ENCODE measurements around the gene TTC14. TPM values are rescaled to one million over a fixed set of nuclear protein-coding genes. Genes with fewer than 3 reads are reported as not detected.
A peak's percentile ranks its signal among the peaks of the same experiment; 100 is the strongest.

Gene TTC14
- polyA plus RNA-seq, 2 of the 4 experiments (the other 2 are of a cell fraction): 16.4 to 43.7 TPM

GRCh38 chr3:180646187-180646790, 44.3 kb downstream of the TTC14 start:
- Histone ChIP-seq H3K4me2 (no peak overlapping the region), H3K4me1 (no peaks in the 10 kb centered on the region), H3K27ac (no peak overlapping the region), H3K9me3 (no peaks in the 10 kb centered on the region), H3K4me3 (no peak overlapping the region)
- ATAC-seq: no peak
- ChIA-PET CTCF (no interaction called here), POLR2A (no interaction called here)
- TF ChIP-seq MYC (IDR thresholded peaks at IDR 0.05; ENCODE audit: borderline replicate concordance, low read length) (no peak), HOXB5 (CRISPR knock-in tag; IDR thresholded peaks at IDR 0.05) (no peak), MAFK (IDR thresholded peaks at IDR 0.05; ENCODE audit: partially characterized antibody) (no peak), HES2 (IDR thresholded peaks at IDR 0.05) (no peak), POLR2AphosphoS2 (conservative IDR thresholded peaks at IDR 0.05; ENCODE audit: low read length) (no peak), SMC3 (IDR thresholded peaks at IDR 0.05) (0 out of 3 replicates have a peak, but pooled peaks have one; percentile 8), HOXB13 (CRISPR knock-in tag; IDR thresholded peaks at IDR 0.05; ENCODE audit: low read depth) (no peak), RFX5 (IDR thresholded peaks at IDR 0.05) (no peak), ZC3H11A (IDR thresholded peaks at IDR 0.05) (no peak), NPAS2 (CRISPR knock-in tag; IDR thresholded peaks at IDR 0.05; ENCODE audit: borderline replicate concordance) (no peak), JUNB (IDR thresholded peaks at IDR 0.05) (no peak), CBX2 (IDR thresholded peaks at IDR 0.05; ENCODE audit: borderline replicate concordance, low read depth) (no peak), EHF (CRISPR knock-in tag; IDR thresholded peaks at IDR 0.05) (no peak), RAD21 (conservative IDR thresholded peaks at IDR 0.05 in 1 of 2, IDR thresholded peaks at IDR 0.05 in 1 of 2) (peak in 1 of 2 experiments; percentile 12; a peak in 1 of 5 replicates)
- TF ChIP-seq, protein P1, sequence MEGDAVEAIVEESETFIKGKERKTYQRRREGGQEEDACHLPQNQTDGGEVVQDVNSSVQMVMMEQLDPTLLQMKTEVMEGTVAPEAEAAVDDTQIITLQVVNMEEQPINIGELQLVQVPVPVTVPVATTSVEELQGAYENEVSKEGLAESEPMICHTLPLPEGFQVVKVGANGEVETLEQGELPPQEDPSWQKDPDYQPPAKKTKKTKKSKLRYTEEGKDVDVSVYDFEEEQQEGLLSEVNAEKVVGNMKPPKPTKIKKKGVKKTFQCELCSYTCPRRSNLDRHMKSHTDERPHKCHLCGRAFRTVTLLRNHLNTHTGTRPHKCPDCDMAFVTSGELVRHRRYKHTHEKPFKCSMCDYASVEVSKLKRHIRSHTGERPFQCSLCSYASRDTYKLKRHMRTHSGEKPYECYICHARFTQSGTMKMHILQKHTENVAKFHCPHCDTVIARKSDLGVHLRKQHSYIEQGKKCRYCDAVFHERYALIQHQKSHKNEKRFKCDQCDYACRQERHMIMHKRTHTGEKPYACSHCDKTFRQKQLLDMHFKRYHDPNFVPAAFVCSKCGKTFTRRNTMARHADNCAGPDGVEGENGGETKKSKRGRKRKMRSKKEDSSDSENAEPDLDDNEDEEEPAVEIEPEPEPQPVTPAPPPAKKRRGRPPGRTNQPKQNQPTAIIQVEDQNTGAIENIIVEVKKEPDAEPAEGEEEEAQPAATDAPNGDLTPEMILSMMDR (IDR thresholded peaks at IDR 0.05): no peak
- TF ChIP-seq, protein P2, sequence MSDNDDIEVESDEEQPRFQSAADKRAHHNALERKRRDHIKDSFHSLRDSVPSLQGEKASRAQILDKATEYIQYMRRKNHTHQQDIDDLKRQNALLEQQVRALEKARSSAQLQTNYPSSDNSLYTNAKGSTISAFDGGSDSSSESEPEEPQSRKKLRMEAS (IDR thresholded peaks at IDR 0.05): no peak
- DNase-seq (ENCODE audit: low read depth in 1 of 2, low spot score in 1 of 2): peak; percentile 1 to 2
- no peak for FAIRE-seq
- 0% methylated on average over 1 of the region's 1 CpG for WGBS (ENCODE audit: missing lambda C conversion rate)

DNA sequence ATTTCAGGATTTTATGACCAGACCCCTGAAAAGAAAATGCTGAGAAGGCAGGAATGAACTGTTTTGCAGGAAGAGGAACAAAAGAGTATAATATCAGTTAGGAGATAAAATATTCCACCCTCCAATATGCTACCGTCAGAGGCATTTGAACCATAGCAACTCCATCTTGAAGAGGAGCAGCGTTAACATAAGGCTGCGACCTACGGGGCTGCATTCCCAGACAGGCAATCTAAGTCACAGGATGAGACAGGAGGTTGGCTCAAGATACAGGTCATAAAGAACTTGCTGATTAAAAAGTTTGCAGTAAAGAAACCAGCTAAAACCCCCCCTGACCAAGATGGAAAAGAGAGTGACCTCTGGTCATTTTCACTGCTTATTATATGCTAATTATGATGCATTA, 54.4 kb downstream of the TTC14 start:
- no peak for FAIRE-seq
- 19% methylated on average over 4 of the region's 4 CpGs for WGBS (ENCODE audit: missing lambda C conversion rate)

GRCh38 chr3:180657094-180657493, 55.1 kb downstream of the TTC14 start:
- 25% methylated on average over 4 of the region's 4 CpGs for WGBS (ENCODE audit: missing lambda C conversion rate)
- H3K9me3 ChIP-seq: no peaks in the 10 kb centered on the region
- H3K4me1 ChIP-seq: no peaks in the 10 kb centered on the region
- H3K4me2 ChIP-seq: peak overlapping the region; percentile 21; the same call in 1 of the 3 replicates
- no peak overlapping the region for H3K27ac ChIP-seq
- no peak for TF ChIP-seq NPAS2 (CRISPR knock-in tag; IDR thresholded peaks at IDR 0.05; ENCODE audit: borderline replicate concordance)
- no peak for TF ChIP-seq ZC3H11A (IDR thresholded peaks at IDR 0.05)
- no peak for TF ChIP-seq BHLHE40 (IDR thresholded peaks at IDR 0.05; ENCODE audit: low read depth, low read length)
- no peak for TF ChIP-seq CBX2 (IDR thresholded peaks at IDR 0.05; ENCODE audit: borderline replicate concordance, low read depth)
- no peak for TF ChIP-seq MAZ (IDR thresholded peaks at IDR 0.05; ENCODE audit: borderline replicate concordance, low read depth, low read length)
- no peak for TF ChIP-seq USF2 (IDR thresholded peaks at IDR 0.05)
- no peak overlapping the region for H3K4me3 ChIP-seq
- ATAC-seq (no peak), FAIRE-seq (no peak), DNase-seq (ENCODE audit: low read depth in 1 of 2, low spot score in 1 of 2) (no peak)
- ChIA-PET POLR2A (no interaction called here), CTCF (interaction anchor here (0.6 kb wide), 1 partner anchor 26 kb away, joined by 3 read pairs; no protein-coding TSS in a partner anchor)

More for the DNA sequence above, 54.4 kb downstream of the TTC14 start:
- TF ChIP-seq USF2 (IDR thresholded peaks at IDR 0.05) (no peak), MAFK (IDR thresholded peaks at IDR 0.05; ENCODE audit: partially characterized antibody) (peak; percentile 26)
- ATAC-seq: no peak
- POLR2A ChIA-PET: no interaction called here
- Histone ChIP-seq H3K4me3 (no peak overlapping the region), H3K4me2 (peak overlapping the region; percentile 21; the same call in 1 of the 3 replicates), H3K4me1 (no peaks in the 10 kb centered on the region), H3K27ac (no peak overlapping the region), H3K9me3 (no peaks in the 10 kb centered on the region)
- CTCF ChIA-PET: no interaction called here
- DNase-seq (ENCODE audit: low read depth in 1 of 2, low spot score in 1 of 2): no peak

Small RNA genes lying within 50 kb of the gene (small RNA-seq; reads per million reads assigned to genes)
- gene AC068298.1 (0 reads per million in 6 experiments), gene RNU6-486P (0 reads per million in 6 experiments)

Other genes with a start within 250 kb of the TTC14 start
- gene CCDC39, start 77.3 kb downstream of the TTC14 start, polyA plus RNA-seq (2011; rRNA removed): not detected in 2 replicates
- not detected in 3 replicates for gene CCDC39, start 77.3 kb downstream of the TTC14 start, polyA plus RNA-seq (2017; fragmentation: RNase III; extraction: RNeasy Plus Mini Kit Qiagen cat#74134 plus additional on column Dnase treatment)